Activated naive CD8-positive, alpha-beta T cell treated with anti-CD3 and anti-CD28 coated beads, Interleukin-2, amount 10 ng/mL, durations not matched to agents 7 days and 5 days (primary cell): ENCODE results near the gene HMGA1. TPM values are rescaled to one million over a fixed set of nuclear protein-coding genes. Genes with fewer than 3 reads are reported as not detected.
"Not testable (repeated sequence)": the region's sequence is repeated elsewhere in the genome, so short reads cannot be mapped to it uniquely, and the experiment has no call there.

Experiments
- ATAC-seq: fragments of 150-1000 bp; cut with Tn5 transposase; one replicate; pipeline ENCODE4 v1.10.0; 2021; ENCODE audit warnings: low read depth, moderate library complexity
- POLR2A ChIA-PET: fragments of 350-600 bp; sonication (Branson Sonifier 250); formaldehyde crosslinking; loops from one replicate; lab custom pipeline; 2021; ENCODE audit warnings: antibody characterized with exemption; lab: Charles Lee
- DNase-seq: peaks from one replicate; pipeline ENCODE4 v3.0.0; 2021
- H3K27ac Mint-ChIP-seq: one replicate; pipeline ENCODE4 v1.8.0; 2022; ENCODE audit warnings: mild to moderate bottlenecking, mixed read lengths
- H3K27me3 Mint-ChIP-seq: one replicate; pipeline ENCODE4 v1.8.0; 2022; ENCODE audit warnings: mild to moderate bottlenecking, moderate library complexity, mixed read lengths
- H3K36me3 Mint-ChIP-seq: one replicate; pipeline ENCODE4 v1.8.0; 2021; ENCODE audit warnings: mild to moderate bottlenecking, mixed read lengths
- H3K4me1 Mint-ChIP-seq: one replicate; pipeline ENCODE4 v1.8.0; 2021; ENCODE audit warnings: mixed read lengths
- H3K4me3 Mint-ChIP-seq: one replicate; pipeline ENCODE4 v1.8.0; 2022; ENCODE audit warnings: mild to moderate bottlenecking, moderate library complexity, mixed read lengths
- H3K9me3 Mint-ChIP-seq: one replicate; pipeline ENCODE4 v1.8.0; 2021; ENCODE audit warnings: mixed read lengths
- total RNA-seq, 2 experiments: library from RNA; stranded (reverse); gene quantifications; one replicate each; pipeline ENCODE4 v1.2.3, GENCODE V29; 2021

The HMGA1 gene
- total RNA-seq, 2 experiments from 2014 or later: 233 to 247 TPM

DNA sequence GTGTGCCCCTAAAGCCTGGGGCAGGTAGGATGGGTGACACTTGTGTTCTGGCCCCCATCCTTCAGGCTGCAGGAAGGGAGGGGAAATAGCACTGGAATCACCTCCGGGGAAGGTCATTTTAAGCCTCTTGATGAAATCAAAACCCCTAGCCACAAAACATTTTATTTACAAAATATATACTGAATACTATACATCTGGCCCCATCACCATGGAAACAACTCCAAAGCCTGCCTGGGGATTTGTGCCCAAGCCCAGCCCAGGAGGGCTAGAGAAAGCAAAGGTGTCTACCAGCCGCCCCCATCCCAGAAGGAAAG is 9.5 kb downstream of the HMGA1 start:
- Mint-ChIP-seq H3K36me3 (peaks cover 17% of the 10 kb centered on the region), H3K4me1 (peaks cover 44% of the 10 kb centered on the region), H3K9me3 (no peaks in the 10 kb centered on the region), H3K4me3 (no peak overlapping the region), H3K27ac (no peak overlapping the region), H3K27me3 (no peaks in the 10 kb centered on the region)
- DNase-seq (no peak), ATAC-seq (no peak)
- POLR2A ChIA-PET: interaction anchor here (1.1 kb wide), 1 partner anchor 22 kb away, joined by 4 read pairs; no protein-coding TSS in a partner anchor

DNA sequence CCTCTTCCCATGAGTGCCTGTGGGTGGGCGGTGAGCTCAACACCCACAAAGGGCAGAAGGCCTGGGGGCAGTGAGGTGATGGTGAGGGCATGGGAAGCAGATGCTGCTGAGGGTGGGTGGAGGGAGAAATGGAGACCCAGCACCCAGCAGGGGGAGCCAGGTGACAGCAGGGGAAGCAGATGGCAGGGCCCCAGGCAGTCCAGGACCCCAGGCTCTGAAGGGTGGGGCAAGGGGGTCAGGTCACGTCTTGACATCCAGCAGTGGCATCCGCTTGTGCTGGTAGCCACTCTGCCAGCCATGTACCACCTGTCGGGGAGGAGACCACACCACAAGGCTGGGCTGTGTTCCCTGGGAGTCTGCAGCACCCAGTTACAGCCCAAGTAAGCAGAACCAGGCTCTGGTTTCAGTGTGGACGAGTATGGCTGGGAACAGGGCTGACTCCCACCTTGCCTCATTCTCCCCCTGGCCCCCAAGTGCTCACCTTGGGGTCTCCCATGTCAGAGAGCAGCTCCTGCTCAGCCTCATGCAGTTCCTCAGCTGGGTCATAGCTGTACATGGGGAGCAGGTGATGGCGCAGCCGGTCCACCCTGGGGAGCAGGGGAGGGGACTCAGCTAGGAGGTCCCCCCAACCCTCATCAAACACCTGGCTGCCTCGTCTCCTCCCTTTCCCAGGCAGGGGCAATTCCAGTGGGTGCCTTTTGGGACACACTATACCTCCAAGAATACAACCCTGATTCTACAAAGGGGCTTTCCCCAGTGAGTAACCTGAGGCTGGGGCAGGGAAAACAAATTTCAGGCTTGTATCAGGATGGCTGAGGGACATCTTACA is 10.1 kb downstream of the HMGA1 start:
- H3K9me3 Mint-ChIP-seq: no peaks in the 10 kb centered on the region
- peaks cover 41% of the 10 kb centered on the region for H3K4me1 Mint-ChIP-seq
- peak; percentile 66 for DNase-seq
- H3K36me3 Mint-ChIP-seq: peaks cover 14% of the 10 kb centered on the region
- POLR2A ChIA-PET: interaction anchor here (1.1 to 3.9 kb wide), 3 partner anchors 10 to 50 kb away, joined by 4 to 42 read pairs (median 19); partner anchors contain the start of gene HMGA1
- H3K27ac Mint-ChIP-seq: peak overlapping the region; percentile 65
- no peak overlapping the region for H3K4me3 Mint-ChIP-seq
- no peaks in the 10 kb centered on the region for H3K27me3 Mint-ChIP-seq
- ATAC-seq: no peak

DNA sequence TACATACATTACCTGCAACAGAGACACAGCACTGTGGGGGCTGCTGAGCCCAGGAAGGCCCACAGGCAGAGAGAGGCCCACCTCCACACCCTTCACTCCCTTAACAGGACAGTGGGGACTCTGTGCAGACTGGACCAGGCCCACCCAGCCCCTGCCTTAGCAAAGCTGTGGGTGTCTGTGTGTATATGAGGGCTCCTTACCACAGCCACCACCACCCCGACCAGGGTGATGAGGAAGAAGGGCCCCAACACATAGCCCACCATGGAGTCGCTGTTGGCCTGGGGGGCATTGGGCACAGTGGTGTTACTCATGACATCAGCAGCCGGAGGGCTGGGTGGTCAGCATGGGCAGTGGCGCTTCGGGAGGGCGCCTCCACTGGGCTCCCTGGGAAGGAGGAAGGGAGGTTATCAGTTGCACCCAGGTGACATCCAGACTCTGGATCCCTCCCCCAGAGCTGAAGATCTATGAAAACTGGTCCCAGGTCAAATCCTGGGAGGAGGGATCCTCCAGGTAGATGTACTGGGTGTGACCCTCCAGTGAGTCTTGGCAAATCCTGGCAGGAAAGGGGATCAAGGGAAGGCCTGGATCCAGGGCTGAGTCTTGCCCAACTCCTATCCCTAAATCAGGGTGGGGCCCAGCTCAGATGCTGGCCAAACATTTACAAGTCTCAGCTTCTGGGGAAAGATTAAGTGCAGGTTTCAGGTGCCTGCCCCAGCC is 11.0 kb downstream of the HMGA1 start:
- H3K9me3 Mint-ChIP-seq: no peaks in the 10 kb centered on the region
- no peak for DNase-seq

DNA sequence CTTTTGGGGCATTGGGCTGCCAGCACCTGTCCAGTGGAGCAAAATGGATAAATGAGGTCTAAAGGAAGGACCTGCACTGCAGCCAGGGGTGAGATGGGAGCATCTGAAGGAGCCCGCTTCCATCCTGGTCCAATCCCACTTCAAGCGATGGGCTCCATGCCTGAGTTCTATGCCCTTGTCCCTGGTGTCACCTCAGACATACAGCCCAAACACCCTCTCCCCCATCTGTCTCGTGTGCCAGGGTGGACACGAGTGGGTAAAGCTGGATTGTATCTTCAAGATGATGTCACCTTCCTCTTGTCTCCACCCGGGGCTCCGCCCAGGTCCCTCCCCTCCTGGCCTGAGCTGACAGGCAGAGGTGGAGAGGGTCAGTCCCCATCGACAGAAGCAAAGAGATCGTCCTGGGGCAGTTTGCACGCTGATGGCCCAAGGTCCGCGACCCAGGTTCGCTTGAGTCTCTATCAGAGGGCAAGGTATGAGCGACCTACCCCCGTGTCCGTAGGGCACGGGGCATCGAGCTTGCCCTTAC is 11.6 kb downstream of the HMGA1 start:
- POLR2A ChIA-PET: interaction anchor here (0.6 to 4.1 kb wide), 9 partner anchors 11 to 1949 kb away, joined by 3 to 42 read pairs (median 11); partner anchors contain the start of genes HMGA1 and NUDT3
- ATAC-seq (peak; percentile 5), DNase-seq (peak; percentile 65)
- peak overlapping the region; percentile 97 for H3K27ac Mint-ChIP-seq
- H3K4me1 Mint-ChIP-seq: peaks cover 32% of the 10 kb centered on the region
- H3K36me3 Mint-ChIP-seq: peaks cover 7% of the 10 kb centered on the region
- H3K4me3 Mint-ChIP-seq: peak overlapping the region; percentile 98
- H3K27me3 Mint-ChIP-seq: peaks cover 7% of the 10 kb centered on the region
- H3K9me3 Mint-ChIP-seq: no peaks in the 10 kb centered on the region

More for the DNA sequence above, 11.0 kb downstream of the HMGA1 start:
- Mint-ChIP-seq H3K27ac (peak overlapping the region; percentile 97), H3K4me1 (peaks cover 36% of the 10 kb centered on the region), H3K36me3 (peaks cover 7% of the 10 kb centered on the region), H3K4me3 (peak overlapping the region; percentile 98), H3K27me3 (peaks cover 4% of the 10 kb centered on the region)
- no peak for ATAC-seq
- POLR2A ChIA-PET: interaction anchor here (0.6 to 4.1 kb wide), 8 partner anchors 11 to 1950 kb away, joined by 3 to 42 read pairs (median 15); partner anchors contain the start of genes HMGA1 and NUDT3

DNA sequence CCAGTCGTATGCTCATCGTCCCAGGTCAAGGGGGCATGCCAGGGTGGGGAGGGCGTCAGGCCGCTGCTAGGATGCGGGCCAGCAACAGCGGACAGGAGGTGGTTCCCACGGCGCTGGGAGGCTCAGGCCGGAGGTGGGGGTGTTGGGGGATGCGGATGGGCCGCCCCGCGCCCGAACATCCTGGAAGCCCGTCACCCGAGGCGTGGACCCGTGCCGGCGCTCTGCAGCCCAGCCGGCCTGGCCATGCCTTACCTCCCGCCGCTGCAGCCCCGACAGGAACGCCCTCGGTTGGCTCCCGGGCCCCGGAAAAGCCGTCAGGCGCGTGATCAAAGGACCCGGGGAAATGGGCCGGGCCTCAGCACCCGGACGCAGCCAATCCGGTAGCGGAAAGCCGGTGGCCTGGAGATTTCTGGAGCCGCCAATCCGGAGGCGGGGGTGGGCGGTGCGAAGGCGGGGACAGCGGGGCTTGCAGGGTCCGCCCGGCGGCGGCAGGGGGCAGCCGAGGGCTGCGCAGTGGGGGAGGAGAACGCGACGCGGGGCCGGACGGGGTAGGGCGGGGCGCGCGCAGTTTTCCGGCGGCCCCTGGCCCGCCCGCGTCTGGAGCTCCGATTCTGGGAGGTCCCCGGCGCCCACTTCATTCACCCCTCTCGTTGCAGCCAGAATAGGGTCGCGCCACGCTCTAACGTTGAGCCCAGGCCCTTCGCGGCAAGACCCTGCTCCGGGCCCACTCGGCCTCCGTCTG is 12.2 kb downstream of the HMGA1 start, which contains the start of gene SMIM29:
Gene SMIM29 (minus strand): TSS at position 280 of the 742 bp plus-strand sequence. CDS start 1,215 bp downstream, outside the sequence.
- H3K9me3 Mint-ChIP-seq: no peaks in the 10 kb centered on the region
- H3K4me3 Mint-ChIP-seq: peak within 1 kb of the TSS; percentile 98
- peak within 1 kb of the TSS; percentile 97 for H3K27ac Mint-ChIP-seq
- peaks cover 7% of the 10 kb centered on the region for H3K27me3 Mint-ChIP-seq
- H3K36me3 Mint-ChIP-seq: peaks cover 5% of the 10 kb centered on the region
- peak; percentile 99 for DNase-seq
- peaks cover 27% of the 10 kb centered on the region for H3K4me1 Mint-ChIP-seq
- peak; percentile 89 for ATAC-seq
- POLR2A ChIA-PET: interaction anchor here (0.6 to 4.1 kb wide), 15 partner anchors 12 to 508 kb away, joined by 3 to 42 read pairs (median 4); partner anchors contain the start of genes HMGA1, NUDT3 and SNRPC

DNA sequence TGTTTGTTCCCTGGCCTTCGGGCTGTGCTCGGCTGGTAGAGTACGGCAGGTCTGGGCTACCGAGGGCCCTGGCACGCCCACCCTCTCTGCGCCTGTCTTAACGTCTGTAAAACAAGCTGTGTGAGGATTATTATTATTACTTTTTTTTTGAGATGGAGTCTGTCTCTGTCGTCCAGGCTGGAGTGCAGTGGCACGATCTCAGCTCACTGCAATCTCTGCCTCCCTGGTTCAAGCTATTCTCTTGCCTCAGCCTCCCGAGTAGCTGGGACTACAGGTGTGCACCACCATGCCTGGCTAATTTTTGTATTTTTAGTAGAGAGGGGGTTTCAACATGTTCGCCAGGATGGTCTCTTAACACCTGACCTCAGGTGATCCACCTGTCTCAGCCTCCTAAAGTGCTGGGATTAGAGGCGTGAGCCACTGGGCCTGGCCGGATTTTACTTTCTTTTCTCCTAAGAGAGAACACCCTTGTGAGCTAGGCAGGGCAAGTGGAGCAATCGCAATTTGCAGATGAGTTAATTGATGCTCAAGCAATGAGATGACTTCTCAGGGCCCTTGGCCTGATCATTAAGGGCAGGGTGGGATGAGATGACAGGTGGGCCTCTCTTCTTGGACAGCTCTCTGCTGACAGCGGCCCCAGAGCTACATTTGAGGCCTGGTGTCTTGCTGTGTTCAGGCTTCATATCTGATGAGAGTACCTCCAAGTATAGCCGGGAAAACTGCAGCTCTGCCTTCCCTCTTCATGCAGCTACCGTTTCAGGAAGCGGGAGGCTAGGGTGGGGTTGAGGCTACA is 13.0 kb downstream of the HMGA1 start:
- peak; percentile 48 for ATAC-seq
- POLR2A ChIA-PET: interaction anchor here (0.6 to 4.1 kb wide), 14 partner anchors 13 to 507 kb away, joined by 3 to 42 read pairs (median 4); partner anchors contain the start of genes HMGA1, NUDT3 and SNRPC
- H3K36me3 Mint-ChIP-seq: peaks cover 5% of the 10 kb centered on the region
- no peak for DNase-seq
- peaks cover 7% of the 10 kb centered on the region for H3K27me3 Mint-ChIP-seq
- H3K4me1 Mint-ChIP-seq: peaks cover 27% of the 10 kb centered on the region
- no peaks in the 10 kb centered on the region for H3K9me3 Mint-ChIP-seq
- H3K4me3 Mint-ChIP-seq: peak overlapping the region; percentile 98
- H3K27ac Mint-ChIP-seq: peak overlapping the region; percentile 86

DNA sequence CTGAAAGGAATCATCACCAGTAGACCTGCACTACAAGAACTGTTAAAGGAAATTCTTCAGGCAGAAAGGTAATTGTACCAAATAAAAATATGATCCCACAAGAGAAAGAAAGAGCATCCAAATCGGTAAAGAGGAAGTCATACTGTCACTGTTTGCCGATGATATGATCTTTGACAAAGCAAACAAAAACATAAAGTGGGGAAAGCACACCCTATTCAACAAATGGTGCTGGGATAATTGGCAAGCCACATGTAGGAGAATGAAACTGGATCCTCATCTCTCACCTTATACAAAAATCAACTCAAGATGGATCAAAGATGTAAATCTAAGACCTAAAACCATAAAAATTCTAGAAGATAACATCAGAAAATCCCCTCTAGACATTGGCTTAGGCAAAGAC is 15.7 kb downstream of the HMGA1 start:
- H3K27me3 Mint-ChIP-seq, H3K4me3 Mint-ChIP-seq, H3K36me3 Mint-ChIP-seq, H3K27ac Mint-ChIP-seq, POLR2A ChIA-PET, ATAC-seq, H3K9me3 Mint-ChIP-seq, DNase-seq: not testable (repeated sequence)
- H3K4me1 Mint-ChIP-seq: peaks cover 20% of the 10 kb centered on the region

DNA sequence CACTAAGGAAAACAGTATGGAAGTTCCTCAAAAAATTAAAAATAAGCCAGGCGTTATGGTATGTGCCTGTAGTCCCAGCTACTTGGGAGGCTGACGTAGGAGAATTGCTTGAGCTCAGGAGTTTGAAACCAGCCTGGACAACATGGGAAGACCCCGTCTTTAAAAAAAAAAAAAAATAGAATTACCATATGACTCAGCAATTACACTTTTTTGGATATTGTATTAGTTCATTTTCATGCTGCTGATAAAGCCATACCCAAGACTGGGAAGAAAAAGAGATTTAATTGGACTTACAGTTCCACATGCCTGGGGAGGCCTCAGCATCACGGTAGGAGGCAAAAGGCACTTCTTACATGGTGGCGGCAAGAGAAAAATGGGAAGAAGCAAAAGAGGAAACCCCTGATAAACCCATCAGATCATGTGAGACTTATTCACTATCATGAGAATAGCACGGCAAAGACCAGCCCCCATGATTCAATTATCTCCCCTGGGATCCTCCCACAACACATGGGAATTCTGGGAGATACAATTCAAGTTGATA is 22.9 kb downstream of the HMGA1 start:
- Mint-ChIP-seq H3K27me3 (no peaks in the 10 kb centered on the region), H3K9me3 (peaks cover 6% of the 10 kb centered on the region), H3K27ac (no peak overlapping the region), H3K36me3 (peaks cover 4% of the 10 kb centered on the region), H3K4me3 (no peak overlapping the region), H3K4me1 (no peaks in the 10 kb centered on the region)
- DNase-seq: no peak
- no peak for ATAC-seq
- POLR2A ChIA-PET: no interaction called here

DNA sequence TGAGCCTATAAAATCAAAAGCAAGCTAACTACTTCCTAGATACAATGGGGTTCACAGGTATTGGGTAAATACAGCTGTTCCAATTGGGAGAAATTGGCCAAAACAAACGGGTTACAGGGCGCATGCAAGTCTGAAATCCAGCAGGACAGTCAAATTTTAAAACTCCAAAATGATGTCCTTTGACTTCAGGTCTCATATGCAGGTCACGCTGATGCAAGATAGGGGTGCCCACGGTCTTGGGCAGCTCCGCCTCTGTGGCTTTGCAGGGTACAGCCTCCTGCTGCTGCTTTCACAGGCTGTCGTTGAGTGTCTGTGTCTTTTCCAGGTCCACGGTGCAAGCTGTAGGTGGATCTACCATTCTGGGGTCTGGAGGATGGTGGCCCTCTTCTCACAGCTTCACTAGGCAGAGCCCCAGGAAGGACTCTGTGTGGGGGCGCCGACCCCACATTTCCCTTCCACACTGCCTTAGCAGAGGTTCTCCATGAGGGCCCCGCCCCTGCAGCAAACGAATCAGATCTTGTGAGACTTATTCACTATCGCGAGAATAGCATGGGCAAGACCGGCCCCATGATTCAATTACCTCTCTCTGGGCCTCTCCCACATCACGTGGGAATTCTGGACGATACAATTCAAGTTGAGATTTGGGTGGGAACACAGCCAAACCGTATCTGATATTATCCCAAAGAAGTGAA is 24.0 kb downstream of the HMGA1 start:
- ATAC-seq (no peak), DNase-seq (no peak)
- peaks cover 4% of the 10 kb centered on the region for H3K36me3 Mint-ChIP-seq
- no peak overlapping the region for H3K27ac Mint-ChIP-seq
- POLR2A ChIA-PET: no interaction called here
- no peaks in the 10 kb centered on the region for H3K4me1 Mint-ChIP-seq
- H3K9me3 Mint-ChIP-seq: peaks cover 6% of the 10 kb centered on the region
- H3K4me3 Mint-ChIP-seq: no peak overlapping the region
- no peaks in the 10 kb centered on the region for H3K27me3 Mint-ChIP-seq

DNA sequence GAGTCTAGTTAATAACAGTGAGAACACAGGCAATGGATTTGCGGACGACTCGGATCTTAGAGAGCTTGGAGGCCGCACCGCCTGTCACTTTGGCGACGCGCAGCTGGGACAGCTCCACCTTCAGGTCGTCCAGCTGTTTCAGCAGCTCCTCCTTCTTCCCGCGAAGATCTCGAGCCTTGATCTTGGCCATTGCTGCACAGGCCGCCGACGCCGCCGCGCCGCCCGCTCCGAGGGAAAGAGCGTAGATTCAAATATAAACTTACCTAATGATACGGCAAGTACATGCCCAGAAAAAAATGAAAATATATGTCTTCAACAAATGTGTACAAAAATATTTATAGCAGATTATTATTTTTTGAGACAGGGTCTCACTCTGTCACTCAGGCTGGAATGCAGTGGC is 26.8 kb downstream of the HMGA1 start:
- ATAC-seq, H3K4me3 Mint-ChIP-seq, H3K27ac Mint-ChIP-seq, H3K27me3 Mint-ChIP-seq, H3K4me1 Mint-ChIP-seq, H3K9me3 Mint-ChIP-seq, H3K36me3 Mint-ChIP-seq, DNase-seq, POLR2A ChIA-PET: not testable (repeated sequence)

DNA sequence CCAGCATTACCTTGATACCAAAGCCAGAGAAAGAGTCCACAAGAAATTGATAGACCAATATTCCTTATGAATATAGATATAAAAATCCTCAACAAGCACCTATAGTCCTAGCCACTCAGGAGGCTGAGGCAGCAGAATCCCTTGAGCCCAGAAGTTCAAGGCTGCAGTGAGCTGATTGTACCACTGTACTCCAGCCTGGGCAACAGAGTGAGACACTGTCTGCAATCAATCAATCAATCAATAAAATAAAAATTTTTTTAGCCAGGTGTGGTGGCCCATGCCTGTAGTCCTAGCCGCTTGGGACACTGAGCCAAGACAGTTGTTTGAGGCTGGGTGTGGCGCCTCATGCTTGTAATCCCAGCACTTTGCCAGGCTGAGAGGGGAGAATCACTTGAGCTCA is 31.1 kb downstream of the HMGA1 start:
- POLR2A ChIA-PET: no interaction called here
- H3K27ac Mint-ChIP-seq: no peak overlapping the region
- H3K4me1 Mint-ChIP-seq: peaks cover 7% of the 10 kb centered on the region
- H3K27me3 Mint-ChIP-seq: no peaks in the 10 kb centered on the region
- H3K36me3 Mint-ChIP-seq: peaks cover 4% of the 10 kb centered on the region
- no peak for DNase-seq
- no peak for ATAC-seq
- peaks cover 6% of the 10 kb centered on the region for H3K9me3 Mint-ChIP-seq
- no peak overlapping the region for H3K4me3 Mint-ChIP-seq
